ENCODE measurements around the gene ZNF765. TPM values are rescaled to one million over a fixed set of nuclear protein-coding genes. Genes with fewer than 3 reads are reported as not detected.
A peak's percentile ranks its signal among the peaks of the same experiment; 100 is the strongest.
"Not testable (repeated sequence)": the region's sequence is repeated elsewhere in the genome, so short reads cannot be mapped to it uniquely, and the experiment has no call there.

Gene ZNF765
- total RNA-seq, 4 donors from 2014 or later, result 10.4 to 16.9 (median 12.5) TPM

DNA sequence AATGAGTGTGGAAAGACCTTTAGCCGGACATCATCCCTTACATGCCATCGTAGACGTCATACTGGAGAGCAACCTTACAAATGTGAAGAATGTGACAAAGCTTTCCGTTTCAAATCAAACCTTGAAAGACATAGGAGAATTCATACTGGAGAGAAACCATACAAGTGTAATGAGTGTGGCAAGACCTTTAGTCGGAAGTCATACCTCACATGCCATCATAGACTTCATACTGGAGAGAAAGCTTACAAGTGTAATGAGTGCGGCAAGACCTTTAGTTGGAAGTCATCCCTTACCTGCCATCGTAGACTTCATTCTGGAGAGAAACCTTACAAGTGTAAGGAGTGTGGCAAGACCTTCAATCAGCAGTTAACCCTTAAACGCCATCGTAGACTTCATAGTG is 60.9 kb downstream of the ZNF765 start:
- WGBS, 2 donors, result 88 to 94% methylated on average over 9 of the region's 9 CpGs
- no peaks in the 10 kb centered on the region for H3K27me3 ChIP-seq
- TF ChIP-seq, protein P1, sequence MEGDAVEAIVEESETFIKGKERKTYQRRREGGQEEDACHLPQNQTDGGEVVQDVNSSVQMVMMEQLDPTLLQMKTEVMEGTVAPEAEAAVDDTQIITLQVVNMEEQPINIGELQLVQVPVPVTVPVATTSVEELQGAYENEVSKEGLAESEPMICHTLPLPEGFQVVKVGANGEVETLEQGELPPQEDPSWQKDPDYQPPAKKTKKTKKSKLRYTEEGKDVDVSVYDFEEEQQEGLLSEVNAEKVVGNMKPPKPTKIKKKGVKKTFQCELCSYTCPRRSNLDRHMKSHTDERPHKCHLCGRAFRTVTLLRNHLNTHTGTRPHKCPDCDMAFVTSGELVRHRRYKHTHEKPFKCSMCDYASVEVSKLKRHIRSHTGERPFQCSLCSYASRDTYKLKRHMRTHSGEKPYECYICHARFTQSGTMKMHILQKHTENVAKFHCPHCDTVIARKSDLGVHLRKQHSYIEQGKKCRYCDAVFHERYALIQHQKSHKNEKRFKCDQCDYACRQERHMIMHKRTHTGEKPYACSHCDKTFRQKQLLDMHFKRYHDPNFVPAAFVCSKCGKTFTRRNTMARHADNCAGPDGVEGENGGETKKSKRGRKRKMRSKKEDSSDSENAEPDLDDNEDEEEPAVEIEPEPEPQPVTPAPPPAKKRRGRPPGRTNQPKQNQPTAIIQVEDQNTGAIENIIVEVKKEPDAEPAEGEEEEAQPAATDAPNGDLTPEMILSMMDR (IDR thresholded peaks at IDR 0.05), result no peak
- TF ChIP-seq POLR2A (IDR thresholded peaks at IDR 0.05), result no peak
- intact Hi-C loops (cut with DNase I), result no loop called here
- H3K9me3 ChIP-seq, result no peaks in the 10 kb centered on the region
- H3K4me1 ChIP-seq, result no peaks in the 10 kb centered on the region
- H3K27ac ChIP-seq, result no peak overlapping the region
- H3K4me3 ChIP-seq (replicated peaks in 1 of 3), result no peak overlapping the region
- no peak for DNase-seq
- peaks cover 30 to 39% of the 10 kb centered on the region in 2 donors for H3K36me3 ChIP-seq

DNA sequence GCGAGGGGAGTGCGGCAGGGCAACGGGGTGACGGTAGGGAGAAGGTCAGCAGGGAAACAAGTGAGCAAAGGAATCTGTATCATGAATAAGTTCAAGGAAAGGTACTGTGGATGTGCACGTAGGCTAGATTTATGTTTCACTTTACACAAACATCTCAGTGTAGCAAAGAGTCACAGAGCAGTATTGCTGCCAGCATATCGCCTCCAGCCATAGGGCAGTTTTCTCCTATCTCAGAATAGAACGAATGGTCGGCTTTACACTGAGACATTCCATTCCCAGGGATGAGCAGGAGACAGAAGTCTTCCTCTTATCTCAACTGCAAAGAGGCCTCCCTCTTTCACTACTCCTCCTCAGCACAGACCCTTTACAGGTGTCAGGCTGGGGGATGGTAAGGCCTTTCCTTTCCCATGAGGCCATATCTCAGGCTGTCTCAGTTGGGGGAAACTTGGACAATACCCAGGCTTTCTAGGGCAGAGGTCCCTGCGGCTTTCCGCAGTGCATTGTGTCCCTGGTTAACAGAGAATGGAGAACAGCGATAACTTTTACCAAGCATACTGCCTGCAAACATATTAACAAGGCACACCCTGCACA is 65.3 kb downstream of the ZNF765 start:
- H3K9me3 ChIP-seq; H3K27me3 ChIP-seq; H3K4me1 ChIP-seq; intact Hi-C loops (cut with DNase I); DNase-seq; H3K27ac ChIP-seq; H3K4me3 ChIP-seq (replicated peaks in 1 of 3); H3K36me3 ChIP-seq: not testable (repeated sequence)
- 45 to 61% methylated on average over 11 of the region's 11 CpGs for WGBS, 2 donors

DNA sequence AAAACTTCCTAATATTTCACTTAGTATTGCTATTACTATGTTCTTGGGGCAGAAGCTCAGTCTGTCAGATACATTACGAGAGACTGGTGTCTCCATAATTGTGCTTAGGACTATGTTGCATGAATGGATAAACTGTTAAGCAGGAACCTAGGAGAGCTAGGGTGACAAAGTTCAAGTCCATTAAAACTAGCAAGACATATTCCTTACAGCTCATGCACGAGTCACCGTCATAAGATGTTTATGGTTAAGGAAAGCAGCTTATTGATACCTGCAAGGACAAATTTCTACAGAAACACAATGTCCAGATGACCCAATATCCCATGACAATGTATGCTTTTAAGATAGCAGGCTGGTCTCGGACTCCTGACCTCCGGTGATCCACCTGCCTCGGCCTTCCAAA is 66.9 kb downstream of the ZNF765 start:
- WGBS, 2 donors, result 87 to 94% methylated on average over 6 of the region's 6 CpGs
- Histone ChIP-seq H3K27me3 (no peaks in the 10 kb centered on the region), H3K27ac (no peak overlapping the region), H3K4me3 (replicated peaks in 1 of 3) (no peak overlapping the region), H3K36me3 (no peaks in the 10 kb centered on the region), H3K4me1 (peaks cover 3 to 4% of the 10 kb centered on the region in 2 donors), H3K9me3 (no peaks in the 10 kb centered on the region)
- no peak for DNase-seq
- TF ChIP-seq POLR2A (IDR thresholded peaks at IDR 0.05), result no peak
- TF ChIP-seq, protein P1 (IDR thresholded peaks at IDR 0.05), result no peak
- intact Hi-C loops (cut with DNase I), result no loop called here

DNA sequence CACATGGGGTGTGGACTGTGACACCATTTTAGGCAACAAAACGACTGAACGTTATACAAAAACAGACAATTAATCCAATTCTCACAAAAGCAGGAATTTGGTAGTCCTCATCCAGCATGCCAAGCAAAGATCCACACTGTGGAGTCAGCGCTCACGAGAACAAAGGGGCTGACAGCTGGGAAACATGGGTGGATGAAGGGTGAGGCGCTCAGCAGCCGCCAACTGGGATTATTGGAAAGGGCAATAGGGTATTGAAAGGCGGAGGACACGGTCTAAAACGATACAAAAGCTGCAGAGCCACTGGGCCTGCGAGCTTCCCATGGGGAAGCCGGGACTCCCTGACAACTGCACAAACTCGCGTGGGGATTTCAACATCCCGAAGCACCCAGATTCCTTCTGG is 67.9 kb downstream of the ZNF765 start:
- no peak for DNase-seq
- 43 to 63% methylated on average over 14 of the region's 14 CpGs for WGBS, 2 donors
- H3K9me3 ChIP-seq, result no peaks in the 10 kb centered on the region
- no peak overlapping the region for H3K4me3 ChIP-seq (replicated peaks in 1 of 3)
- no peak for TF ChIP-seq POLR2A (IDR thresholded peaks at IDR 0.05)
- TF ChIP-seq, protein P1 (IDR thresholded peaks at IDR 0.05), result no peak
- H3K27ac ChIP-seq, result no peak overlapping the region
- intact Hi-C loops (cut with DNase I), result no loop called here
- no peaks in the 10 kb centered on the region for H3K27me3 ChIP-seq
- no peaks in the 10 kb centered on the region for H3K36me3 ChIP-seq
- H3K4me1 ChIP-seq, result peaks cover 6 to 7% of the 10 kb centered on the region in 2 donors

DNA sequence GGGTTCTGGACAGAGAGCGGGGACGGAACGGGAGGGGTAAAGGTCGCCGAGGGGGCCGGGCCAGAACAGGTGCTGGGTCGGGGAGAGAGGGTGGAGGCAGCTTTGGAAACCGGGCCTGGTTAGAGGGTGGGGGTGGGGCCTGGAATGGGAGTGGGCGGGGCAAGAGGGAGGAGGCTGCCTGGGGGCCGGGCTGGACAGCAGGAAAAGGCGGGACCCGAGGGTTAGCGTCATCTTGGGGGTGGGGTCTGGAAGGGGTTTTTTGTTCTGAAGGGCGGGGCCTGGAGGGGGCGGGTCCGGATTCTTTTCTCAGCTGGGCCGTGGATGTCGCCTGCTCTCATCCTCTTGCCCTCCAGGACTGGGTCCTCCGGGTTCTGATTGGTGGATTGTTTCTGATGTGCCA is 68.3 kb downstream of the ZNF765 start:
- H3K9me3 ChIP-seq, result no peaks in the 10 kb centered on the region
- no peak overlapping the region for H3K27ac ChIP-seq
- no peaks in the 10 kb centered on the region for H3K36me3 ChIP-seq
- H3K4me3 ChIP-seq (replicated peaks in 1 of 3), result no peak overlapping the region
- TF ChIP-seq, protein P1 (IDR thresholded peaks at IDR 0.05), result no peak
- no peak for TF ChIP-seq POLR2A (IDR thresholded peaks at IDR 0.05)
- no peaks in the 10 kb centered on the region for H3K27me3 ChIP-seq
- peak; percentile 33 to 48 for DNase-seq
- WGBS, 2 donors, result 13% methylated on average over 8 to 19 of the region's 19 CpGs
- H3K4me1 ChIP-seq, result peaks cover 7% of the 10 kb centered on the region in 2 donors
- intact Hi-C loops (cut with DNase I), result no loop called here
